ENCODE data around the gene ST8SIA6.
"Not testable (repeated sequence)": the region's sequence is repeated elsewhere in the genome, so short reads cannot be mapped to it uniquely, and the experiment has no call there.

Gene ST8SIA6

DNA sequence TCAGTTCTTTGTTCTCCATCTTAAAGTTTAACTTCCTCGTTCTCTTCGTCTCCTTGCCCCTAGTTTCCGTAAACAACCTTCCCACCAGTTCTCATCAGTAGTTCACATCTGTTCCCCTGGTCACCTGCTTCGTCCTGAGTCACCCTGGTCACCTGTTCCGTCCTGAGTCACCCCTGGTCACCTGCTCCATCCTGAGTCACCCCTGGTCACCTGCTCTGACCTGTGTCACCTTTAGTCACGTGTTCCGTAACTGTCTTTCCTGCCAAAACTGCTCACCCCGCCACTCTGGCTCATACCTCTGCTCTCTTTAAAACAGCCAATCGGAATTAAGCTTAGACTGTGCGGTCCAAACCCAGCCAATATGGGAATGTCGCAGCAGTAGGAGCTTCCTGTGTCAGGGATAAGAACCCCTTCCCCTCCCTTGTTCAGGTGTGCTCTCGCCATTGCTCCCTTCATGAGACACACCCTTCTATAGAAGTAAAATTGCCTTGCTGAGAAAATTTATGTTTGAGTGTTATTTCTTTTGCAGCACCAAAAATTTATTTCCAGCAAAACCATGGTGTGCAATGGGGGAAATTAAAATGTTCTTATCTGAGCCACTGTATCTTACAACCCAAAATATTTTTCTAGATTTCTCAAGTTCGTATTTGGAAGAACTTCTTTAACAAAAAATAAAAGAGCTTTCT lies 114.1 kb downstream of the ST8SIA6 start:
- DNase-seq = no peak

DNA sequence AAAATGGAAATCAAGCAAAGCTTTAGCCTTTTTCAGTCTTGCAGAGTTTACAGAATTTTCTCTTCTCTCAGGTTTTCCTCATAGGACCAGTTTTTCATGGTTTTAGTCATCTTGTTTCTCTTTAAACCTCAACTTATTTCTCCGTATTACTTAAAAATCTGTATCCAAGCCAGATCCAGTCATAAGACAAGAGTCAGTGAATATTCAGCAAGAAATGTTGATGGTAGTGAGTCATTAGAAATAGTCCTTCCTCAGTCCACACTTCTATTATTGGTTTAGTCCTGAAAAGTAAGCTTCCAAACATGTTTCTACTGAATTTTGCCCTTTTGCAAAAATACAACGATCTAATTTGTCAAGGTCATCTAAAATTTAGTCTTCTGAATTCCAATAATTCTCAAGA lies 119.3 kb downstream of the ST8SIA6 start:
- no peak for DNase-seq

DNA sequence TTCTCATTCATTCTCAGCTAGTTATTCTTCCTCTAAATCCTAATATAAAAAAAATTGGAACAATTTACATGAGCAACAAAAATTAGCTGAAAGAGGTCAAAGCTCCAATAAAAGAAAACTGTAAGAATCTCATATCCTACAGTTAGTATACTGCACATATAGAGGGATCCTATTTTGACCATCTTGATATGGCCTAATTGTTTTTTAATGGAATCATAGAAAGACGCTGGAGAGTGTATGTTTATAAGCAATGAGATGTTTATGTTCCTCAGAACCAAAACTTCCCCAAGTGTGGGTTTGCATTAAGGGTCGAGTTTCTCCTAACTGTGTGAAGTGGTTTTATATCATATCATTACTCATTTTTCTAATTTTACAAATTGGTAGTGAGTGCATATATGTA lies 123.9 kb downstream of the ST8SIA6 start:
- DNase-seq = no peak

DNA sequence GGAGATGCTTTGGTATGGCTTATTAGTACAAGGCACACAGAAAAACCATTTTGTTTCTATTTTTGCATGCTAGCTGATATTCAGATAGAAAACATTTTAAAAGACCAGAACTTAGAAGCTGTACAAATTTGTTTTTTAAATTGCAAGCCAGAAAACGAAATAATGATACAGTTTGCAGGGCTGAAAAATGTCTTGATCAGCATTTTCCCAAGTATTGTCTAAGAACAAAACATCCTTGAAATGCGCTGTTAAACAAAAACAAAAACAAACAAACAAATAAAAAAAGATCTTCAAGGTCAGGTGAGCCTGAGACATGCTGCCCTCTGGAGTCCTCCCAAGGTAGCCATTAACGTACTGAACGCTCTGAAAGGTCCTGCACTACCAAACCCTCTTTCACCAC lies 128.0 kb downstream of the ST8SIA6 start:
- DNase-seq = no peak

DNA sequence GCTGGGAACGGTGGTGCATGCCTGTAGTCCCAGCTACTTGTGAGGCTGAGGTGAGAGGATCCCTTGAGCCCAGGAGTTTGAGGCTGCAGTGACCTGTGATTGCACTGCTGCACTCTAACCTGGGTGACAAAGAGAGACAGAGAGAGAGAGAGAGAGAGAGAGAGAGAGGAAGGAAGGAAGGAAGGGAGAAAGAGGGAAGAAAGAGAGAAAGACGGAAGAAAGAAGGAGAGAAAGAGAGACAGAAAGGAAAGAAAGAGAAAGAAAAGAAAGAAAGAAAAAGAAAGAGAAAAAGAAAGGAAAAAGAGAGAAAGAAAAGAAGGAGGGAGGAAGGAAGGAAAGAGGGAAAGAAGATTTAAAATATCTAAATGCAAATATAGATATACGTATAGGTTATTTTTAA lies 132.4 kb downstream of the ST8SIA6 start:
- not testable (repeated sequence) for DNase-seq

DNA sequence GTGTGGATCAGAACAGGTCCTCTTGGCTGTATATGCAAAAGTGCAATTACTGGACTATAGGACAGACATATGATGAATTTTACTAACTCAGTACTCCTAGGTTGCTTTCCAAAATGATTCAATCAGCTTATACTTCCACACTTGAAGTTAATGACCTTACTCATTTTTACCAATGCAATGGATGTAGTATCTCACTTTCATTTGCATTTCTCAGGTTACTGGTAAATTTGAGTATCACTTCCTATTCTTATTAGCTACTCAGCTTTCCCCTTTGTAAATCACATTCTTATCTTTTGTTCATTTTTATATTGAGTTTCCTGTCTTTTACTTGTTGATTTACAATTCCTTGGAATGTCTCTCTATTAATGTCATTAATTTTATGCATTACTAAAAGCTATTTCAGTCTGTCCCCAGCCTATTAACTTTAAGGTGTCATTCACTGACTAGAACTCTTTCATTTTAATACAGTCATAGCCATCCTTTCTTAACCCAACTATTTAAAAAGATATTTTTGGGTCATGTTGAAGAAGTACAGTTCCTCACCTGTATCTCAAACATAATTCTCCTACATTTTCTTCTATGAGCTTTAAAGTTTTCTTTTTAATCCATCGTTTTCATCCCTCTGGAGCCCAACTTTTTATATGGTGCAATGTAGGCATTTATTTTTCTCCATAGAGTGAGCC lies 137.8 kb downstream of the ST8SIA6 start:
- no peak for DNase-seq

DNA sequence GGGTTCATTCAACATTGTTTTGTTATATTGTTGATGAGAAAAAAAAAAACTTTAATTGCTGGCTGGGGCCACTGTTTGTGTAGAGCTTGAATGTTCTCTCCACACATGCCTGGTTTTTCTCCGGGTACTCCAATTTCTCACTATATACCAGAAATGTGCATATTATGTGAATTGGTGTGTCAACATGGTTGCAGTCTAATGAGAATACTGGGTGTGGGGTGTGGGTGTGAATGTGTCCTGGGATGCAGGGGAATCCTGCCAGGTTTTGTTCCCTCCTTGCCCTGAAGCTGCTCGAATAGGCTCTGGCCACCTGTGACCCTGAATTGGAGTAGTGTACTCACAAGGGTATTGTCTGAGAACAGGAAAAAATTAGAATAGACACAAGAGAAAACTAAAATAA lies 145.0 kb downstream of the ST8SIA6 start:
- DNase-seq = no peak

DNA sequence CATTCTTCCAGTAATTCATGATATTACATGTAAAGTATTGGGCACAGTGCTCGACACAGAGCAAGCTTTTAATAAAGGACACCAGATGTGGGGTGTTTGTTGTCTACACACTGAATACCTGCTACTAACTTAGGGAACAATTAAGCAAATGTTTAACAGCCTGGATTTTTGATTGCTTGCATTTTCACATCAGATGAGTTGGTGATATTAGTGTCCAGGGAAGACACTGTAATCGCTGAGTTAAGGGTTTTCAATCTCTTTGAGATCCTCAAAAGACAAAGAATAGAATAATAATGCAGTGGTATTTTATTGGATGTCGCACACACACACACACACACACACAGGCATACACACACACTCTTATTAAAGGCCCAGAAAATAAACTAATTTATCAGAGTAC lies 147.3 kb downstream of the ST8SIA6 start:
- DNase-seq = no peak

DNA sequence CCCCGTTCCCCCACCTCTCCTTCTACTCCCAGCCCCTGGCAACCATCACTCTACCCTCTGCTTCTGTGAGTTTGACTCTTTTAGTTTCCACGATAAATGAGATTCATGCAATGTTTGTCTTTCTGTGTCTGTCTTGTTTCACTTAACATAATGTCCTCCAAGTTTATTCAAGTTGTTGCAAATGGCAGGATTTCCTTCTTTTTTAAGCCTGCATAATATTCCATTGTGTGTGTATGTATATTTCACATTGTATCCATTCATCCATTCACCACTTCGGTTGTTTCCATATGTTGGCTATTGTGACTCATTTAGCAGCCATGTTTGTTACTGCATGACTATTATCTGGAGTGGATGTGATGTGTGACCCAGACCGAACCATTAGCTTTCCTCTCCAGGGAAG lies 162.0 kb downstream of the ST8SIA6 start:
- no peak for DNase-seq

DNA sequence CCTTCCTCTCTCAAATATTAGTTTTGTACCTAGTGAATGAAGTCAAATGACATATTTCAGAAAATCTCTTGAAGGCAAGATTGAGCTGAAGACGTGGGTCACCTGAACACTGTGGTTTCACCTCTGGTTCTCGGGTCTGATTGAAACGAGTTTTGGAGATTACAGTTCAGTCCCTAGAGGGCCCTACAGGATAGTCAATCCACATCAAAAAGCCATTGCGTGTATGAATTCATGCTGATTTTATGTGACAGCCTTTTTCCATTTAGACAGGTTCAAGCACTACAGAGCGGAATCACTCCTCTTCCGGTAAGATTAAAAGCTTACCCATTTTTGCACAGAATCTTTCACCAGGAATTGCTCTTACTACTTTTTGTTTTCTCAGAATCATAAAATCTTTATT lies 164.2 kb downstream of the ST8SIA6 start:
- no peak for DNase-seq

DNA sequence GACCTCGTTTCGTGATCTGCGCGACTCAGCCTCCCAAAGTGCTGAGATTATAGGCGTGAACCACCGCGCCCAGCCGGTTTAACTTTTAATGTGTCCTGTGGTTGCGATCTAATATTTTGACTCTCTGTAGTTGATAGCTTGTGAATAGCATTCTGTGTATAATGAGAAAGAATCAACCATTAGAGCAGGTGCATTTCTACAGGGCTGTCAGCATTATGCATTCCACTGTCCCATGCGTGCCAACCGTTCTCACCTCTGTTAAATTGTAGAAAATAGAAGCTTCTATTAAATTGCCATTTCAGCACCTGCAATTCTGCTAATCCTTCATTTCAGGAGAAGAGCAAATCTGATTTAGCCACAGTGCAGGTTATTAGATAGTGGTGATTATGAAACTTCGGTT lies 164.6 kb downstream of the ST8SIA6 start:
- no peak for DNase-seq

DNA sequence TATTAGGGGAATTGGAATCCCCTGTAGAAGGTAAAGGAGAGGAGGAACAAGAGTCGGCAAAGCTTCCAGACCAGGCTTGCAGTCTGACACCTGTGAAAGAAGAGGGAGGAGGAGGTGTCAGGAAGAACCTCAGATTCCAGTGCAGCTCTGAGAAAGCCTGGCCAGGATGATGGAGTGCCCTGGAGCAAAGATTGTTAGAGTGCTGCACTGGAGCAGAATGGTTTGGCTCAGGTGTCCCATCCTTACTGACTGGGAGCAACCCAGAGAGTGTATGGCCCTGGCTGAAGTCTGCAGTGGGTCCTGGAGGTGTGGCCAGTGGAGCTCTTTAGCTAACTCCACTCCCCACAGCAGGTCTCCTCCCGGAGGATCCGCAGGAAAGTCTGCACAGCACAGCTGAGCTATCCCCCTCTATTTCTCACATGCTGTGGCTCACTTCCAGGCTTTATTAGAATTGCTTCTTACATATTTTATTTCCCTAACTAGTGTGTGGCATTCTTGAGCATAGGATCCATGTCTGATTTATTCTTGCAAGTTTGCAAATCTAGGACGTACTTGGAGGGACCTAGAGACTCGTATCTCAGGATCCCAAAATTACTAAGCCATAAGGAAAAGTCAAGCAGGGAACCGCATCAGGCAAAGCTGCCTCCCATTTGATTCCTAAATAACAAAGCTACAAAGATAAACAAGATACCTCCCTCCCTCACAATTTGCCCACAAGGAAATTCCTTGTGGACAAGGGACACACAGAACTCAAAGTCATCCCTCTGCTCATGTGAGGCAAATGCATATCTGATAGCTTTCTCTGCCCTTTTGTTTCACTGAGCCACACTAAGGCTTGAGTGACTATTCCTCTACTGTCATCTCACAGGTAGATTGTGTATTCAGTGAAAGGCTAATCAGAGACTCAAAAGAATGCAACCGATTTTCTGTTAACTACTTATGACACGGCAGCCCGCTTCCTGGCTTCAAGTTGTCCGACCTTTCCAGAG lies 167.5 kb downstream of the ST8SIA6 start:
- DNase-seq = no peak

DNA sequence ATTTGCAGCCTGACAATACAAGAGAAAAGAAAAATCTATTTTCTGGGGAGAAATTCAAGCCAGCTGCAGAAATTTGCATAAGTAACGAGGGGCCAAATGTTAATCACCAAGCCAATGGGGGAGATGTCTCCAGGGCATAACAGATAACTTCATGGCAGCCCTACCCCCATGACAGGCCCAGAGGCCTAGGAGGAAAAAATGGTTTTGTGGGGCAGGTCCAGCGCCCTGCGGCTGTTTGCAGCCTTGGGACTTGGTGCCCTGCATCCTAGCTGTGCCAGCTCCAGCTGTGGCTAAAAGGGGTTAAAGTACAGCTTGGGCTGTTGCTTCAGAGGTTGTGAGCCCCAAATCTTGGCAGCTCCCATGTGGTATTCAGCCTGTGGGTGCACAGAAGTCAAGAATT lies 172.1 kb downstream of the ST8SIA6 start:
- no peak for DNase-seq

DNA sequence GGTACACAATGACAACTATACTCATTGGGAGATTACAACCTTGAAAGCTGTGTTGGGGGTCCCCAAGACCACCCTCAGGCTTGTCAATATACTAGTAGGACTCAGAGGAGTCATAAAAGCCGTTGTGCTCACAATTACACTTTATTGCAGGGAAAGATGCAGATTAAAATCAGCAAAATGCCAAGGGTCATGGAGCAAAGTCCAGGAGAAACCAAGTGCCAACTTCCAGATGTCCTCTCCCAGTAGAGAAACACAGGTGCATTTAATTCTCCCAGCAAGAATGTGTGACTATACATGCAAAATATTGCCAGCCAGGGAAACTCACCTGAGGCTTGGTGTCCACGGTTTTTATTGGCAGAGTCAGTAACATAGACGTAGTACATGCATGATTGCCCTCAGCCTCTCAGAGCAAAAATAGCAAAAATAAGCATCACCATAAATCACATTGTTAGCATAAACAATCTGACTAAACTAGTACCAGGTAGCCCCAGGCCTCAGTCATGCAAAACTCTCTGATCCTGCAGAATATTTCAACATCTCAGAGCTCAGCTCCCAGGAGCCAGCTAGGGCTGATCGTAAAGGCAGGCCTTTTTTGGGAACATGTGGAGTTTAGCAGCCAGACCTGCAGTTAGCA lies 175.7 kb downstream of the ST8SIA6 start:
- DNase-seq = no peak

DNA sequence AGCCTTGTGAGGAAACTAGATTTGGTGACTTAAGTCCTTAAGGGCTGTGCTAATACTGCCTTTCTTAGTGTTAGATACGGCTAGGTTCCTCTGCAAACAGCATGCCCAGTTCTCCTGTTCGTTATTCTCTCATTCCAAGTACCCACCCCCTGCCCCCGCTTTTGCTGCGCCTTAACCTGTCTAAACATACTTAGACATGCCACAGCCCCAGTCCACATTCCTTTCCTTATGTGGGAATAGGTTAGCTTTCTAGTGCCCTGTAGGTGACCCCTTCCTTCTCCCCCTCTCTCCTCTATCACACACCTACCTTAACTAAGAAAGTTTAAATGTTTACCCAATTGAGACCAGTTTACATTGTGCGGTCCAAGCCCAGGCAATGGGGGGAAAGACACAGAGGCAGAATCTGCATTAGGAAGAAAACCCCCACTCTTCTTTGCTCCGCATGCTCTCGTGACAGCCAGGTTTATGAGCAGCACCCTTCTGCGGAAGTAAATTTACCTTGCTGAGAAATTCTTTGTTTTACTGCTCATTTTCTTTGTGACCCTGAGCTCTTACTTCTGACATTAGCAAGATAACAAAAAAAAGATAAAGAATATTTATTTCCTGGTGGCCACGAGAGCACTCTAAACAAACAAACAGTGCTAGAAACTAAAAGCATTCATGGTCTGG lies 177.5 kb downstream of the ST8SIA6 start:
- DNase-seq = no peak

DNA sequence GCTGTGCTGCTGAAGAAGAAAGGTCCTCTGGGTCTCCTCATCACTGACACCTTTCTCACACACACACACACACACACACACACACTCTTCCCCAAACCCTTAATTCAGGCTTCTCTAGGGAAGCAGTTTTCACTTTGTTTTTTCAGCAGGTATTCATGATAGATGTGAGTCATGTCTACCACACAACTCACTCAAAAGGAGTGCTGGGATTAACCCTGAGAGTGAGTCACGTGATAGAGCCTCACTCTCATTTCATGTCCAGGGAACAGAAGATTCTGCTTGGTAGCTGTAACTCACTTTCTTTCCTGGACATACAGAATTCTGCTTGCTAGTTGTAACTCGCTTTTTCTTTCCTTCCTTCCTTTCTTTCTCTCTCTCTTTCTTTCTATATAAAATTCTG lies 181.0 kb downstream of the ST8SIA6 start:
- DNase-seq = no peak

DNA sequence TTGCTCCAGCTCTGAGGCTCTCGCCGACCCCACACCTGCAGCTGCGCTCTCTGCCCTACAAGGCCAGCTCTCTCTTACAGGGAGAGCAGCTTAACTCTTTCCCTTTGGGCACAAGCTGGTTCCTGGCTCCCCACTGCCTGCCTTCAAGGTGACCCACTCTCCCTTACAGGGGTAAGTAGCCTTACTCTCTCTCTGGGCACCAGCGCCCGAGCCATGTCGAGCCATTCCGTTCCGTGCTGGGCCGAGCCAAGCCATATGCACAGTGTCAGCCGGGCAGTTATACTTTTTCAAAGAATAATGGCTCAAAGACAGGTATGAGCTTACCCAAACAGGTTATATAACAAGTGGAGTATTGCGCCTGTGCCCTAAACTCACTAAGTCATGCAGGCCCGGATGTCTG lies 181.7 kb downstream of the ST8SIA6 start:
- no peak for DNase-seq
